ENCODE results near the gene CNOT1. TPM values are rescaled to one million over a fixed set of nuclear protein-coding genes. Genes with fewer than 3 reads are reported as not detected.

Gene CNOT1
- total RNA-seq, 1 experiment from 2014 or later = 230 TPM

DNA sequence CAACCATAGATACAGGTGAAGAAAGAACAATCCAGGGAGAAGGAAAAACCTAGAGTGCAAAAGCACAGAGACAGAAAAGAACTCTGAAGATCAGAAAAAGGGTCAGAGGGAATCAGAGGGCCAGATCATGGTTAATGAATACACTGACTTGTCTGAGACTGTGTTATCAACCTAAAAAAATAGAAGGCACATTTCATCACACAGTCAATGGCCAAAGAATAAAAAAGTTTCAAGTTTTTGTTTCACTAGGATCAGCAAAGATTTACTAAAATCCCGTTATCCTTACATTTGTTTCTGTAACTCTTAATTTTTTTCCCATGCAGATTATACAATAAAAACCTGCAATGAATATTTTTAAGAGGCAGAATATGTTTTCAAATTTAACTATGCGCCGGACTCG, 38.5 kb downstream of the CNOT1 start (continued):
- TF ChIP-seq, protein P1, sequence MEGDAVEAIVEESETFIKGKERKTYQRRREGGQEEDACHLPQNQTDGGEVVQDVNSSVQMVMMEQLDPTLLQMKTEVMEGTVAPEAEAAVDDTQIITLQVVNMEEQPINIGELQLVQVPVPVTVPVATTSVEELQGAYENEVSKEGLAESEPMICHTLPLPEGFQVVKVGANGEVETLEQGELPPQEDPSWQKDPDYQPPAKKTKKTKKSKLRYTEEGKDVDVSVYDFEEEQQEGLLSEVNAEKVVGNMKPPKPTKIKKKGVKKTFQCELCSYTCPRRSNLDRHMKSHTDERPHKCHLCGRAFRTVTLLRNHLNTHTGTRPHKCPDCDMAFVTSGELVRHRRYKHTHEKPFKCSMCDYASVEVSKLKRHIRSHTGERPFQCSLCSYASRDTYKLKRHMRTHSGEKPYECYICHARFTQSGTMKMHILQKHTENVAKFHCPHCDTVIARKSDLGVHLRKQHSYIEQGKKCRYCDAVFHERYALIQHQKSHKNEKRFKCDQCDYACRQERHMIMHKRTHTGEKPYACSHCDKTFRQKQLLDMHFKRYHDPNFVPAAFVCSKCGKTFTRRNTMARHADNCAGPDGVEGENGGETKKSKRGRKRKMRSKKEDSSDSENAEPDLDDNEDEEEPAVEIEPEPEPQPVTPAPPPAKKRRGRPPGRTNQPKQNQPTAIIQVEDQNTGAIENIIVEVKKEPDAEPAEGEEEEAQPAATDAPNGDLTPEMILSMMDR (IDR thresholded peaks at IDR 0.05 in 2 of 3, conservative IDR thresholded peaks at IDR 0.05 in 1 of 3; ENCODE audit: borderline replicate concordance in 1 of 3, insufficient read depth in 1 of 3, low read depth in 2 of 3, low read length in 2 of 3) = no peak
- TF ChIP-seq TCF7L2 (IDR thresholded peaks at IDR 0.05; ENCODE audit: borderline replicate concordance, extremely low read depth, insufficient read depth, insufficient read length) = no peak
- no peak for TF ChIP-seq EZH2phosphoT487 (IDR thresholded peaks at IDR 0.05; ENCODE audit: borderline replicate concordance)
- TF ChIP-seq EZH2 (IDR thresholded peaks at IDR 0.05) = no peak
- no peak for TF ChIP-seq ELF1 (IDR thresholded peaks at IDR 0.05; ENCODE audit: borderline replicate concordance, low read depth)
- TF ChIP-seq ZNF274 (IDR thresholded peaks at IDR 0.05; ENCODE audit: low read depth, low read length) = no peak
- no peak for TF ChIP-seq POLR2AphosphoS5 (IDR thresholded peaks at IDR 0.05; ENCODE audit: low read depth, low read length)
- TF ChIP-seq EGR1 (IDR thresholded peaks at IDR 0.05; ENCODE audit: low read depth) = no peak
- TF ChIP-seq, protein P2, sequence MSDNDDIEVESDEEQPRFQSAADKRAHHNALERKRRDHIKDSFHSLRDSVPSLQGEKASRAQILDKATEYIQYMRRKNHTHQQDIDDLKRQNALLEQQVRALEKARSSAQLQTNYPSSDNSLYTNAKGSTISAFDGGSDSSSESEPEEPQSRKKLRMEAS (IDR thresholded peaks at IDR 0.05) = no peak
- no peak for TF ChIP-seq ZBTB33 (IDR thresholded peaks at IDR 0.05; ENCODE audit: extremely low read depth, insufficient replicate concordance, low read length)
- TF ChIP-seq SP1 (IDR thresholded peaks at IDR 0.05; ENCODE audit: low read depth) = no peak

All from HCT116 (cell line).